Measurements from ENCODE around the gene BCL2.

DNA sequence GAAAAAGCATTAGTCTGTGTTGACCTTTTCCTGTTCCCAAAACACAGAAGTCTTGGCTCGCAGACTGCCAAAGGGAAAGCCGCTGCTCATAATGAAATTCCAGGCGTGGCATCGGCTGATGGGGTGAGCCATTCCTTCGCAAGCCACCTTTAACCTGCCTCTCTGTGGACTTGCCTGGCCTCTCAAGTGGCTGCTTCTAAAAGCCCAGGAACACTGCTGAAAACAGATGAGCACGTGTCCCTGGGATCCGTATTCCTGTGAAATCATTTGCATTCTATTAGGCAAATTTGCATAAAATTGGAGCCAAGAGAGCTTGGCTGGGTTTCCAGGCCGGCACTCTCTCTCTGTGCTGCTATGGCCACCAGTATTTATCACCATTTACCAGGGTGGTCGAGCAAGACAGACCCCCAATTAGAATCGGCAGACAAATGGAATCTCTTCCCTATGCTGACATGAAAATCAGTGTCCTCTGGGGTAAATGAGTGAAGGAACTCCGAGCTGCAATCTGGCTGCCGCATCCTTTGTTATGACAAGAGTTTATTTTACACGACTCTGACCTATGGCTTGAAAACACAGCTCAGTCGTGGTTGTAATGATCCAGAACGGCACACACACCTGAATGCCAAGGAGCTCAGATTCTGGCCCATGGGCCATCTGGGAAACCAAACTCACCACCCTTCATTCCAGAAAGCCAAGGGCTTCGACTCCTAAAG, 21.7 kb downstream of the BCL2 start:
- TF ChIP-seq CTCF (conservative IDR thresholded peaks at IDR 0.05 in 1 of 2, IDR thresholded peaks at IDR 0.05 in 1 of 2; ENCODE audit: extremely low read depth in 1 of 2, insufficient read depth in 1 of 2, low read depth in 1 of 2, low read length in 2 of 2) (no peak), EZH2 (IDR thresholded peaks at IDR 0.05; ENCODE audit: borderline replicate concordance, low read length) (no peak)

All from mammary epithelial cell (primary cell).